Liver (tissue), 9 donors: Measurements from ENCODE around the gene SCN10A. TPM values are rescaled to one million over a fixed set of nuclear protein-coding genes. Genes with fewer than 3 reads are reported as not detected.

ENCODE experiments used
- DNase-seq: peaks from one replicate; pipeline ENCODE4 v3.0.0-alpha.2; 2017; ENCODE audit warnings: low spot score
- H3K27ac ChIP-seq, 2 donors: one replicate each; pipeline ENCODE4 v1.7.0; 2013; ENCODE audit warnings: inconsistent platforms in 2 of 2, low read length in 2 of 2, control low read depth in 1 of 2, low read depth in 1 of 2, mild to moderate bottlenecking in 1 of 2
- H3K27me3 ChIP-seq, 4 donors: one replicate each; pipeline versions ENCODE4 v1.6.1 to v1.7.0; 2013; ENCODE audit warnings: low read length in 3 of 4, inconsistent platforms in 1 of 4, mild to moderate bottlenecking in 1 of 4, moderate library complexity in 1 of 4; ENCODE audit not compliant: control insufficient read depth in 4 of 4, insufficient read depth in 4 of 4
- H3K36me3 ChIP-seq, 4 donors: one replicate each; pipeline versions ENCODE4 v1.6.1 to v1.7.0; 2013; ENCODE audit warnings: low read length in 3 of 4, mild to moderate bottlenecking in 3 of 4, low read depth in 1 of 4, moderate library complexity in 1 of 4; ENCODE audit not compliant: control insufficient read depth in 4 of 4, insufficient read depth in 3 of 4
- H3K4me1 ChIP-seq, 4 donors: one replicate each; pipeline versions ENCODE4 v1.6.1 to v1.7.0; 2013; ENCODE audit warnings: low read length in 3 of 4, mild to moderate bottlenecking in 3 of 4, moderate library complexity in 1 of 4; ENCODE audit not compliant: control insufficient read depth in 4 of 4, insufficient read depth in 4 of 4
- H3K4me3 ChIP-seq, 3 donors: one replicate each; pipeline versions ENCODE4 v1.6.1 to v1.7.0; 2013; ENCODE audit warnings: low read length in 3 of 3, control low read depth in 1 of 3, low read depth in 1 of 3, mild to moderate bottlenecking in 1 of 3
- H3K9ac ChIP-seq, 2 donors: one replicate each; pipeline ENCODE4 v1.7.0; 2013; ENCODE audit warnings: low read length in 2 of 2, mild to moderate bottlenecking in 2 of 2, moderate library complexity in 2 of 2, control low read depth in 1 of 2, low read depth in 1 of 2
- H3K9me3 ChIP-seq, 4 donors: one replicate each; pipeline versions ENCODE4 v1.6.1 to v1.7.0; 2013; ENCODE audit warnings: low read length in 3 of 4; ENCODE audit not compliant: control insufficient read depth in 4 of 4
- EGR1 ChIP-seq, 2 donors: IDR thresholded peaks; 2 replicates each; pipeline ENCODE4 v1.6.1; 2016 to 2018; ENCODE audit warnings: antibody characterized with exemption in 2 of 2, low read depth in 2 of 2
- FOXA1 ChIP-seq: IDR thresholded peaks from 2 replicates; pipeline ENCODE4 v1.6.1; 2016; ENCODE audit warnings: antibody characterized with exemption
- FOXA2 ChIP-seq: IDR thresholded peaks from 2 replicates; pipeline ENCODE4 v1.6.1; 2016; ENCODE audit warnings: antibody characterized with exemption
- HNF4G ChIP-seq: IDR thresholded peaks from 2 replicates; pipeline ENCODE4 v1.6.1; 2016; ENCODE audit warnings: antibody characterized with exemption
- JUND ChIP-seq, 2 donors: IDR thresholded peaks; 2 replicates each; pipeline ENCODE4 v1.6.1; 2016; ENCODE audit warnings: antibody characterized with exemption in 2 of 2
- MAX ChIP-seq: IDR thresholded peaks from 2 replicates; pipeline ENCODE4 v1.6.1; 2016; ENCODE audit warnings: antibody characterized with exemption
- NR2F2 ChIP-seq: IDR thresholded peaks from 2 replicates; pipeline ENCODE4 v1.6.1; 2016; ENCODE audit warnings: antibody characterized with exemption
- SP1 ChIP-seq: IDR thresholded peaks from 2 replicates; pipeline ENCODE4 v1.6.1; 2018; ENCODE audit warnings: antibody characterized with exemption, mild to moderate bottlenecking
- YY1 ChIP-seq: IDR thresholded peaks from 2 replicates; pipeline ENCODE4 v1.6.1; 2016; ENCODE audit warnings: antibody characterized with exemption, mild to moderate bottlenecking
- WGBS: extraction: QIAGEN DNeasy Blood & Tissue Kit; methylation state at CpG from one replicate; pipeline ENCODE4 v1.1.7; 2013; 5-methylcytosine and 5-hydroxymethylcytosine counted together
- polyA plus RNA-seq, 2 donors: library from polyadenylated mRNA; stranded (reverse) in 1 of 2; unstranded in 1 of 2; fragments of 200-250 nt in 1 of 2; fragments of >200 nt in 1 of 2; fragmentation: Nextera tagmentation in 1 of 2; extraction: Ambion mirVana in 1 of 2; gene quantifications; one replicate each; pipeline versions ENCODE4 v1.2.1 to v1.2.3, GENCODE V29; 2013 to 2015
- total RNA-seq, 2 donors: library from RNA; depleted of rRNA; stranded (reverse); fragments of >200 nt; gene quantifications; one replicate each; pipeline ENCODE4 v1.2.3, GENCODE V29; 2014
- TF ChIP-seq, protein P1 (sequence below): IDR thresholded peaks from 2 replicates; pipeline ENCODE4 v1.6.1; 2016; ENCODE audit warnings: antibody characterized with exemption, mild to moderate bottlenecking
- TF ChIP-seq, protein P2 (sequence below): fragments of 150-350 bp; IDR thresholded peaks from 2 replicates; pipeline ENCODE4 v1.5.1; 2017; ENCODE audit warnings: improper control_type of control experiment, low read depth, low read length; ENCODE audit not compliant: missing input control
- TF ChIP-seq, protein P3 (sequence below): IDR thresholded peaks from 2 replicates; pipeline ENCODE4 v1.6.1; 2016; ENCODE audit warnings: antibody characterized with exemption
- donor health status: healthy.
- donor health status: healthy.
- donor health status: healthy.
- donor health status: healthy.
- donor health status: healthy.

The SCN10A gene
- total and polyA plus RNA-seq, 4 donors = under 0.01 TPM; not detected in 3

DNA sequence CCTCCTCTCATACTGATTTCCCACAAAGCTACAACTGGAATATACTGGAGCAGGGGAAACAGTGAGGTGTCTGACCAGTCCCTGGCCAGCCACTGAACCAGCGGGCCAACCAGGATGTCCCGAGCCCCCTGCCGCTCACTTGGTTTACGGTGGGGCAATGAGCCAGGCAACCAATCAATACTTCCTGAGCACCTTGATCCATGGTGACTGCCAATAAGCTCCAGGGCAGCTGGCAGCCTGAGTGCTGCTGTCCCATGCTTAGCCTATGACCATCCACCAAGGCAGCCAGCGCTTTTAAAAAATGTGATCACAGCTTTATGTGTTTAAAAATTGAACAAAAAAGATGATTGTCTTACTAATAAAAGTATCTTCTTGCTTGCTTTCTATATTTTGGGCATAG lies 4.2 kb downstream of the SCN10A start:
- H3K9me3 ChIP-seq = no peaks in the 10 kb centered on the region
- WGBS = 56% methylated on average over 5 of the region's 5 CpGs
- TF ChIP-seq FOXA2 (no peak), YY1 (no peak), SP1 (no peak)
- no peak overlapping the region for H3K9ac ChIP-seq
- no peaks in the 10 kb centered on the region for H3K36me3 ChIP-seq
- peaks cover 0 to 2% (median 0%) of the 10 kb centered on the region in 4 donors for H3K27me3 ChIP-seq
- no peak overlapping the region for H3K4me3 ChIP-seq
- no peak overlapping the region for H3K27ac ChIP-seq
- H3K4me1 ChIP-seq = no peaks in the 10 kb centered on the region
- no peak for DNase-seq

GRCh38 chr3:38805765-38806386 lies 10.1 kb downstream of the SCN10A start:
- DNase-seq = peak; percentile 43
- Histone ChIP-seq H3K4me3 (no peak overlapping the region), H3K27me3 (peaks cover 0 to 2% (median 0%) of the 10 kb centered on the region in 4 donors), H3K9me3 (no peaks in the 10 kb centered on the region), H3K27ac (no peak overlapping the region), H3K9ac (no peak overlapping the region), H3K36me3 (no peaks in the 10 kb centered on the region), H3K4me1 (no peaks in the 10 kb centered on the region)
- 10% methylated on average over 9 of the region's 9 CpGs for WGBS
- TF ChIP-seq, protein P1, sequence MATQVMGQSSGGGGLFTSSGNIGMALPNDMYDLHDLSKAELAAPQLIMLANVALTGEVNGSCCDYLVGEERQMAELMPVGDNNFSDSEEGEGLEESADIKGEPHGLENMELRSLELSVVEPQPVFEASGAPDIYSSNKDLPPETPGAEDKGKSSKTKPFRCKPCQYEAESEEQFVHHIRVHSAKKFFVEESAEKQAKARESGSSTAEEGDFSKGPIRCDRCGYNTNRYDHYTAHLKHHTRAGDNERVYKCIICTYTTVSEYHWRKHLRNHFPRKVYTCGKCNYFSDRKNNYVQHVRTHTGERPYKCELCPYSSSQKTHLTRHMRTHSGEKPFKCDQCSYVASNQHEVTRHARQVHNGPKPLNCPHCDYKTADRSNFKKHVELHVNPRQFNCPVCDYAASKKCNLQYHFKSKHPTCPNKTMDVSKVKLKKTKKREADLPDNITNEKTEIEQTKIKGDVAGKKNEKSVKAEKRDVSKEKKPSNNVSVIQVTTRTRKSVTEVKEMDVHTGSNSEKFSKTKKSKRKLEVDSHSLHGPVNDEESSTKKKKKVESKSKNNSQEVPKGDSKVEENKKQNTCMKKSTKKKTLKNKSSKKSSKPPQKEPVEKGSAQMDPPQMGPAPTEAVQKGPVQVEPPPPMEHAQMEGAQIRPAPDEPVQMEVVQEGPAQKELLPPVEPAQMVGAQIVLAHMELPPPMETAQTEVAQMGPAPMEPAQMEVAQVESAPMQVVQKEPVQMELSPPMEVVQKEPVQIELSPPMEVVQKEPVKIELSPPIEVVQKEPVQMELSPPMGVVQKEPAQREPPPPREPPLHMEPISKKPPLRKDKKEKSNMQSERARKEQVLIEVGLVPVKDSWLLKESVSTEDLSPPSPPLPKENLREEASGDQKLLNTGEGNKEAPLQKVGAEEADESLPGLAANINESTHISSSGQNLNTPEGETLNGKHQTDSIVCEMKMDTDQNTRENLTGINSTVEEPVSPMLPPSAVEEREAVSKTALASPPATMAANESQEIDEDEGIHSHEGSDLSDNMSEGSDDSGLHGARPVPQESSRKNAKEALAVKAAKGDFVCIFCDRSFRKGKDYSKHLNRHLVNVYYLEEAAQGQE = peak; percentile 100
- no peak for TF ChIP-seq EGR1 (IDR thresholded peaks at IDR 0.05; ENCODE audit: low read depth in 2 of 2)

DNA sequence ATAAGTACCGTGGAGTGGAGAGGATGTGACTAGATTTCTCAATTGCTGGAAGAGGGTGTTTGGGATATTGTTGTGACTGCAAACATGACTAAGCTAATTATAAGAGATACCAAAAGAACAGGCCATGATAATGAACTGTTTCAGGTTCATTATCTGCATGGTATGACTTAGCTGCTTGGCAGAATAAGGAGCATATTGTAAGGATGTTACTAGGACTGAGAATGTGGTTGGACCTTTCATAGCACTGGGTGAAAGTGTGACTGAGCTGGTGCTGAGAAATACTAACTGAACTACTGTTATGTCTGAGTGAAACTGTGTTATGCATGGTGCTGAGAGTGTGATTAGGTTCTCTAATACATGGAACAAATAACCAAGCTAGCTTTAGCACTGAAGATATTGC lies 11.0 kb downstream of the SCN10A start:
- Histone ChIP-seq H3K4me3 (no peak overlapping the region), H3K9ac (no peak overlapping the region), H3K4me1 (no peaks in the 10 kb centered on the region), H3K27ac (no peak overlapping the region), H3K36me3 (no peaks in the 10 kb centered on the region), H3K9me3 (no peaks in the 10 kb centered on the region), H3K27me3 (peaks cover 0 to 2% (median 0%) of the 10 kb centered on the region in 4 donors)
- no peak for DNase-seq
- TF ChIP-seq MAX = no peak
- no peak for TF ChIP-seq HNF4G
- TF ChIP-seq NR2F2 = no peak
- TF ChIP-seq, protein P2, sequence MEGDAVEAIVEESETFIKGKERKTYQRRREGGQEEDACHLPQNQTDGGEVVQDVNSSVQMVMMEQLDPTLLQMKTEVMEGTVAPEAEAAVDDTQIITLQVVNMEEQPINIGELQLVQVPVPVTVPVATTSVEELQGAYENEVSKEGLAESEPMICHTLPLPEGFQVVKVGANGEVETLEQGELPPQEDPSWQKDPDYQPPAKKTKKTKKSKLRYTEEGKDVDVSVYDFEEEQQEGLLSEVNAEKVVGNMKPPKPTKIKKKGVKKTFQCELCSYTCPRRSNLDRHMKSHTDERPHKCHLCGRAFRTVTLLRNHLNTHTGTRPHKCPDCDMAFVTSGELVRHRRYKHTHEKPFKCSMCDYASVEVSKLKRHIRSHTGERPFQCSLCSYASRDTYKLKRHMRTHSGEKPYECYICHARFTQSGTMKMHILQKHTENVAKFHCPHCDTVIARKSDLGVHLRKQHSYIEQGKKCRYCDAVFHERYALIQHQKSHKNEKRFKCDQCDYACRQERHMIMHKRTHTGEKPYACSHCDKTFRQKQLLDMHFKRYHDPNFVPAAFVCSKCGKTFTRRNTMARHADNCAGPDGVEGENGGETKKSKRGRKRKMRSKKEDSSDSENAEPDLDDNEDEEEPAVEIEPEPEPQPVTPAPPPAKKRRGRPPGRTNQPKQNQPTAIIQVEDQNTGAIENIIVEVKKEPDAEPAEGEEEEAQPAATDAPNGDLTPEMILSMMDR = no peak
- TF ChIP-seq, protein P3, sequence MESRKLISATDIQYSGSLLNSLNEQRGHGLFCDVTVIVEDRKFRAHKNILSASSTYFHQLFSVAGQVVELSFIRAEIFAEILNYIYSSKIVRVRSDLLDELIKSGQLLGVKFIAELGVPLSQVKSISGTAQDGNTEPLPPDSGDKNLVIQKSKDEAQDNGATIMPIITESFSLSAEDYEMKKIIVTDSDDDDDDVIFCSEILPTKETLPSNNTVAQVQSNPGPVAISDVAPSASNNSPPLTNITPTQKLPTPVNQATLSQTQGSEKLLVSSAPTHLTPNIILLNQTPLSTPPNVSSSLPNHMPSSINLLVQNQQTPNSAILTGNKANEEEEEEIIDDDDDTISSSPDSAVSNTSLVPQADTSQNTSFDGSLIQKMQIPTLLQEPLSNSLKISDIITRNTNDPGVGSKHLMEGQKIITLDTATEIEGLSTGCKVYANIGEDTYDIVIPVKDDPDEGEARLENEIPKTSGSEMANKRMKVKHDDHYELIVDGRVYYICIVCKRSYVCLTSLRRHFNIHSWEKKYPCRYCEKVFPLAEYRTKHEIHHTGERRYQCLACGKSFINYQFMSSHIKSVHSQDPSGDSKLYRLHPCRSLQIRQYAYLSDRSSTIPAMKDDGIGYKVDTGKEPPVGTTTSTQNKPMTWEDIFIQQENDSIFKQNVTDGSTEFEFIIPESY = no peak
- TF ChIP-seq, protein P1 = no peak
- no peak for TF ChIP-seq FOXA1
- TF ChIP-seq JUND (IDR thresholded peaks at IDR 0.05) = no peak
- 72% methylated on average over 1 of the region's 1 CpG for WGBS
